Measurements from ENCODE around the gene ATP6AP2.
A peak's percentile ranks its signal among the peaks of the same experiment; 100 is the strongest.

GRCh38 chrX:40539214-40540142 is 41.3 kb upstream of the ATP6AP2 start:
- TF ChIP-seq CTCF (conservative IDR thresholded peaks at IDR 0.05; ENCODE audit: low read length) (peak; percentile 43; the same call in 1 of the 2 replicates), EZH2phosphoT487 (IDR thresholded peaks at IDR 0.05; ENCODE audit: borderline replicate concordance, low read depth, low read length) (no peak)
